Breast epithelium (tissue), 4 donors: ENCODE results near the gene TMC3. TPM values are rescaled to one million over a fixed set of nuclear protein-coding genes. Genes with fewer than 3 reads are reported as not detected.

ENCODE experiments used
- DNase-seq, 2 donors: peaks; one replicate each; pipeline ENCODE4 v3.0.0-alpha.2; 2019; ENCODE audit warnings: low spot score in 2 of 2
- H3K27ac ChIP-seq, 2 donors: fragments of 200-600 bp; sonication (generic) in 1 of 2; one replicate each; pipeline ENCODE4 v1.5.1; 2016 to 2019; ENCODE audit warnings: mild to moderate bottlenecking in 1 of 2
- H3K27me3 ChIP-seq, 2 donors: fragments of 200-600 bp; sonication (generic) in 1 of 2; one replicate each; pipeline versions ENCODE4 v1.5.1 to v1.6.0; 2017 to 2019; ENCODE audit warnings: control low read depth in 1 of 2, mild to moderate bottlenecking in 1 of 2
- H3K36me3 ChIP-seq: fragments of 200-600 bp; one replicate; pipeline ENCODE4 v1.5.1; 2019
- H3K4me1 ChIP-seq, 2 donors: fragments of 200-600 bp; sonication (generic); one replicate each; pipeline ENCODE4 v1.5.1; 2016 to 2019; ENCODE audit warnings: control low read depth in 1 of 2
- H3K4me3 ChIP-seq, 3 donors: fragments of 200-600 bp; sonication (generic); 1 replicate in 2 of 3; 2 replicates in 1 of 3; pipeline ENCODE4 v1.5.1; 2016 to 2019; ENCODE audit warnings: mild to moderate bottlenecking in 3 of 3, moderate library complexity in 2 of 3
- H3K9me3 ChIP-seq, 2 donors: fragments of 200-600 bp; sonication (generic) in 1 of 2; one replicate each; pipeline ENCODE4 v1.5.1; 2016 to 2019; ENCODE audit warnings: control low read depth in 1 of 2
- CTCF ChIP-seq, 3 donors: fragments of 450-650 bp; IDR thresholded peaks; one replicate each; pipeline ENCODE4 v1.5.1; 2016 to 2017; ENCODE audit warnings: antibody characterized with exemption in 3 of 3, mild to moderate bottlenecking in 3 of 3, moderate library complexity in 3 of 3
- POLR2A ChIP-seq: fragments of 450-650 bp; IDR thresholded peaks from one replicate; pipeline ENCODE4 v1.6.1; 2016; ENCODE audit warnings: antibody characterized with exemption, mild to moderate bottlenecking, moderate library complexity
- POLR2AphosphoS5 ChIP-seq, 3 donors: sonication (generic); formaldehyde crosslinking; IDR thresholded peaks; one replicate each; pipeline ENCODE4 v1.6.1; 2017; ENCODE audit warnings: antibody characterized with exemption in 3 of 3
- intact Hi-C: fragments of 100-400 bp; cut with DNase I; formaldehyde crosslinking; loops from one replicate; pipeline ENCODE4 v1.15.1; 2023; ENCODE audit warnings: low total_unique reads
- total RNA-seq, 3 donors: library from RNA; depleted of rRNA; stranded (reverse); fragments of >200 nt; gene quantifications; one replicate each; pipeline ENCODE4 v1.1.0, GENCODE V29; 2016

TMC3 gene
- total RNA-seq, 3 donors from 2014 or later, result 0.15 to 1.6 TPM; not detected in 1

DNA sequence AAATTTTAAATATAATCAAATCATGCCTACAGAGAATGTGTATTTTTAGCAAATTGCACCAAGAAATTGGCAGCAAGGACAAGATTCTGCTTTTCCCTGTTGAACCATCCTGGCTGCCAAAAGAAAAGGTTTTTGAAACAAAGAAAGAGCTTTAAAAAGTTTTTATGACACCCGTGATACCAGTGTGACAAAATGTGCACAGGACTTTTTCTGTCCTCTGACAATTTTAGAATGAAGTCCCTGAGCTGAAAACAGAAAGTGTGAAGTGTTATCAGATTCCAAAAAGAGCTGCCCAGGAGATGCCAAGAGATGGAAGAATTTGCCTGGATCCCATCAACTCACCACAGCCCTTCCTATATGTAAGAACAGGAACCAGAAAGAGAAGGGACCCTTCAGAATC, 33.2 kb upstream of the TMC3 start:
- Histone ChIP-seq H3K36me3 (no peaks in the 10 kb centered on the region), H3K4me1 (no peaks in the 10 kb centered on the region), H3K4me3 (no peak overlapping the region), H3K27ac (no peak overlapping the region), H3K27me3 (no peaks in the 10 kb centered on the region), H3K9me3 (no peaks in the 10 kb centered on the region)
- TF ChIP-seq POLR2A (no peak), CTCF (IDR thresholded peaks at IDR 0.05) (no peak), POLR2AphosphoS5 (IDR thresholded peaks at IDR 0.05) (no peak)
- intact Hi-C loops, result no loop called here
- DNase-seq, result no peak

DNA sequence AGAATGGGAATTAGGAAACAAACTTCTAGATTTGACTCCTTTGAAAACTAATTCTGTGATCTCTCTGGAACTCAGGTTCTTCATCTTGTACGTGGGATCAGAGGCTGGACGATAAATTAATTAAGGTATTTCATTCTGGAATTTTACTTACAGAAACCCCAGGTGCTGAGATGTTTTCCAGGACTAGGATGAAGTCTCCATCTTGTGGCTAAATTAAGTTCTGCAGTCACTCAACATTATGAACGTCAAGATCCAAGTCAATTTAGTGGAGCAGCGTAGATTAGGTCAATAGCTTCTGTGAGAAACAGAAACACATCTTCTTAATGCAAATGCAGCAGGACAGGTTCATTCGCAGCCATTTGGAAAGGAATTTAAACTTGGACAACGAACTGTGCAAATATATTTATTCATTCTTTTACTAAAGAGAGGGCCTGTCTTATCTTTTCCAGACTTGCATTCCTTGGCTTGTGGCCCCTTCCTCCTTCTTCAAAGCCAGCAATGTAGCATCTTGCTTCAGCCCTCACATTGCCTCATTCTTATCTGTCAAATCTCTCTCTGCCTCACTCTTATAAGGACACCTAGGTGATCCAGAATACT, 26.7 kb upstream of the TMC3 start:
- no peaks in the 10 kb centered on the region for H3K27me3 ChIP-seq
- H3K9me3 ChIP-seq, result no peaks in the 10 kb centered on the region
- H3K36me3 ChIP-seq, result no peaks in the 10 kb centered on the region
- DNase-seq, result no peak
- intact Hi-C loops, result no loop called here
- no peak overlapping the region for H3K4me3 ChIP-seq
- no peaks in the 10 kb centered on the region for H3K4me1 ChIP-seq
- H3K27ac ChIP-seq, result no peak overlapping the region
- peak; percentile 64 to 87 (median 81) for TF ChIP-seq CTCF (IDR thresholded peaks at IDR 0.05)
- TF ChIP-seq POLR2AphosphoS5 (IDR thresholded peaks at IDR 0.05), result no peak
- no peak for TF ChIP-seq POLR2A

DNA sequence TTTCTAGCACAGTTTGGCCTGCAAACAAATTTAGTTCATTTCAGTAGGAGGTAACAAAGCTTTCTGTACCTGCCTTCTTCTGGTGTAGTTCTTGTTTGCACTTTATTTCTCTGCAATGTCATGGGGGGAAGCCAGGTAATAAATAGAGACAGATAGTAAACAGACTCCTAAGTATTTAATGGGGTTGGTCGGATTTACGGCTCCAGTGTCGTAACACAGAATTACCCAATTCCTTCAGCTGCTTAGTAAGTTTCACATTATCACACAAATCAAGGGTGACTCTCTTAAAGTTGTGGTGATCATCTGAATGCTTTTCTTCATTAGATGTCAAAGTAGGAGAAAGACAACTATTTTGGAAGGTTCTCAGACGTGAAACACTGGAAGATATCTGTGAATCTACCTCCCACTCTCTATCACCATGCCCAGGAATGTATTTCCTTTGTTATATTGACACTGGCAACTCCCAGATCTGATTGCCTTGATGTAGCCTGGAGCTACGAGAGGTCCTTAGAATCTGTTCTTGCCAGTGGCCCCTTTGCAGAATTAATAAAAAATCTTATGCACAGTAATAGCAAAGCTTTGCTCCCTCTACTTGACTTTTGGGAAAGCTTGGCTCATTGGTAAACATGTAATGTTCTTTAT, 25.0 kb upstream of the TMC3 start:
- no peak for DNase-seq
- peak overlapping the region in 1 of 2 donors; percentile 65 for H3K27ac ChIP-seq
- intact Hi-C loops, result no loop called here
- no peaks in the 10 kb centered on the region for H3K27me3 ChIP-seq
- no peaks in the 10 kb centered on the region for H3K9me3 ChIP-seq
- TF ChIP-seq POLR2A (no peak), CTCF (IDR thresholded peaks at IDR 0.05) (no peak), POLR2AphosphoS5 (IDR thresholded peaks at IDR 0.05) (no peak)
- no peak overlapping the region for H3K4me3 ChIP-seq
- H3K36me3 ChIP-seq, result no peaks in the 10 kb centered on the region
- no peaks in the 10 kb centered on the region for H3K4me1 ChIP-seq

GRCh38 chr15:81398456-81398855, 24.4 kb upstream of the TMC3 start:
- intact Hi-C loops, result no loop called here
- Histone ChIP-seq H3K4me1 (no peaks in the 10 kb centered on the region), H3K36me3 (no peaks in the 10 kb centered on the region), H3K27ac (peak overlapping the region in 1 of 2 donors; percentile 65), H3K27me3 (no peaks in the 10 kb centered on the region), H3K4me3 (no peak overlapping the region), H3K9me3 (no peaks in the 10 kb centered on the region)
- TF ChIP-seq CTCF (IDR thresholded peaks at IDR 0.05), result no peak
- no peak for TF ChIP-seq POLR2AphosphoS5 (IDR thresholded peaks at IDR 0.05)
- no peak for TF ChIP-seq POLR2A
- DNase-seq, result no peak

DNA sequence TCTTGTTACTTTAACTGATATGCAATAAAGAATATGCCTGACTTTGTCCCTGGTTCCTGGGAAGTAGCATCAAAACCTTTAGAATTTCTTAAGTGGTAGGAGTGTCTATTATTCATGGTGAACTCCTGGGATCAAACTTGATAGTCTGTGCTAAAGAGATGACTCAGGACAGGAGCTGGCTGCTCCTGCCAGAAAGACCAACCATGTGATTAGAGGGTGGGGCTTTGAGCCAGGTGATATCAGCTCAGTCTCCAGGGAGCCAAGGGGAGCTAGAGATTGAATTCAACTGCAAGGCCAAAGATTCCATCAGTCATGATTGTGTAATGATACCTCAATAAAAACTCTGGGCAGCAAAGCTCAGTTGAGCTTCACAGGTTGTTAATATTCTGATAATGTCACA, 20.6 kb upstream of the TMC3 start:
- no peak overlapping the region for H3K4me3 ChIP-seq
- no peak for TF ChIP-seq POLR2AphosphoS5 (IDR thresholded peaks at IDR 0.05)
- TF ChIP-seq CTCF (IDR thresholded peaks at IDR 0.05), result no peak
- no peak for TF ChIP-seq POLR2A
- no peak overlapping the region for H3K27ac ChIP-seq
- no peaks in the 10 kb centered on the region for H3K36me3 ChIP-seq
- no peaks in the 10 kb centered on the region for H3K27me3 ChIP-seq
- intact Hi-C loops, result no loop called here
- DNase-seq, result no peak
- no peaks in the 10 kb centered on the region for H3K9me3 ChIP-seq
- no peaks in the 10 kb centered on the region for H3K4me1 ChIP-seq
